GM21423 (cell line): Measurements from ENCODE around the gene ESCO1.
A peak's percentile ranks its signal among the peaks of the same experiment; 100 is the strongest.
"Not testable (repeated sequence)": the region's sequence is repeated elsewhere in the genome, so short reads cannot be mapped to it uniquely, and the experiment has no call there.

Experiments used
- ATAC-seq: cut with Tn5 transposase; IDR thresholded peaks from one replicate; pipeline ENCODE4 v1.9.1; 2021; ENCODE audit warnings: mild to moderate bottlenecking, moderate library complexity; ENCODE audit not compliant: unreplicated experiment

Gene ESCO1, protein sequence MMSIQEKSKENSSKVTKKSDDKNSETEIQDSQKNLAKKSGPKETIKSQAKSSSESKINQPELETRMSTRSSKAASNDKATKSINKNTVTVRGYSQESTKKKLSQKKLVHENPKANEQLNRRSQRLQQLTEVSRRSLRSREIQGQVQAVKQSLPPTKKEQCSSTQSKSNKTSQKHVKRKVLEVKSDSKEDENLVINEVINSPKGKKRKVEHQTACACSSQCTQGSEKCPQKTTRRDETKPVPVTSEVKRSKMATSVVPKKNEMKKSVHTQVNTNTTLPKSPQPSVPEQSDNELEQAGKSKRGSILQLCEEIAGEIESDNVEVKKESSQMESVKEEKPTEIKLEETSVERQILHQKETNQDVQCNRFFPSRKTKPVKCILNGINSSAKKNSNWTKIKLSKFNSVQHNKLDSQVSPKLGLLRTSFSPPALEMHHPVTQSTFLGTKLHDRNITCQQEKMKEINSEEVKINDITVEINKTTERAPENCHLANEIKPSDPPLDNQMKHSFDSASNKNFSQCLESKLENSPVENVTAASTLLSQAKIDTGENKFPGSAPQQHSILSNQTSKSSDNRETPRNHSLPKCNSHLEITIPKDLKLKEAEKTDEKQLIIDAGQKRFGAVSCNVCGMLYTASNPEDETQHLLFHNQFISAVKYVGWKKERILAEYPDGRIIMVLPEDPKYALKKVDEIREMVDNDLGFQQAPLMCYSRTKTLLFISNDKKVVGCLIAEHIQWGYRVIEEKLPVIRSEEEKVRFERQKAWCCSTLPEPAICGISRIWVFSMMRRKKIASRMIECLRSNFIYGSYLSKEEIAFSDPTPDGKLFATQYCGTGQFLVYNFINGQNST

DNA sequence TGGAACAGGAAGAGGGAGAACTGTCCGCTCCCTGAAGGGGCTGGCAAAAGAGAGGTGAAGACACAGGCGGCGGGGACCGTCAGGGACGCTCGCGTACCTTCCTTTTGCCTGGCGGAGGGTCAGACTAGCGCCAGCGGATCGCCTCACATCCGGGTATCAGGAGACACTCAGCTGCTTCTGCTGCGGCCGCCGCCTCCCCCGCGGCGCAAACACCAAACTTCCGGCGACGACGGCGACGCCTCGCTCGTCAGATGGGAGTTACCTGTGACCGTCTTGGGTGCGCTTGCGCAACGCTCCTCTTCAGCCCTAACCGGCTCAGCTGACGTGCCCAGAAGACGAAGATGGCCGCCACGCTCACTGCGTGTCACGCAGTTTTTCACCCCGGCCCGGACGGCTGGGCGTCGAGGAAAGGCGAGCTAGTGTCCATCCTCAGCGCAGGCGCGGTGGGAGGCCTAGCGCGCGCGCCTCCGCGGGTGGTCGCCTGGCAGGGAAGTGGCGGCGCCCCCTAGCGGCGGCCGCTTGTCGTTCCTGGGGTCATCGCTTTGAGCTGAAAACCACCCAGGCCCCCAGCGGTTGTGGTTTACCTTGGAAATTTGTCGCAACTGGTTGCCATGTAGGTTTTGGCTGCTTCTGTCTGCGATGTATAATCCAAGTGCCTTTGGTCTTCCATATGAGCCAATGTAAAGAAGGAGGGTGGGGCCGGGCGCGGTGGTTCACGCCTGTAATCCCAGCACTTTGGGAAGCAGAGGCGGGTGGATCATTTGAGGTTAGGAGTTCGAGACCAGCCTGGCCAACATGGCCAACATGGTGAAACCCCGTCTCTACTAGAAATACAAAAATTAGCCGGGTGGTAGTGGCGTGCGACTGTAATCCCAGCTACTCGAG is at the start of gene ESCO1:
Gene ESCO1 (minus strand): TSS at position 179 of the 885 bp plus-strand sequence. CDS start 25,861 bp downstream, outside the sequence.
- ATAC-seq, result peak; percentile 83

- ATAC-seq, result not testable (repeated sequence)
Measured at GRCh38 chr18:21640375-21640774, 39.9 kb upstream of the ESCO1 start.

DNA sequence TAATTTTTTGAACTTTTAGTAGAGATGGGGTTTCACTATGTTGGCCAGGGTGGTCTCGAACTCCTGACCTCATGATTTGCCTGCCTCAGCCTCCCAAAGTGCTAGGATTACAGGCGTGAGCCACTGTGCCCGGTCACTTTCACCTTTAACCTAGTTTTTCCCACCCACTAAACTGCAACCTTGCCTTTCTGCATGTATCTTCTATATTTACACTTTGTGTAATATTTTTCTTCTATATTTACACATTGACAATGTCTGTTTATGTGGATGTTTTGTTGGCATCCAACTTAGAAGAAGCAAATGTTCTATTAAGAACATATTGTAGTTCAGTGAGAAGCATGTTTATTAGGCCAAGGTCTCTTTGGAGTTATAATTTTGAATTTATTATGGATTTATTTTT is 38.3 kb upstream of the ESCO1 start:
- no peak for ATAC-seq

DNA sequence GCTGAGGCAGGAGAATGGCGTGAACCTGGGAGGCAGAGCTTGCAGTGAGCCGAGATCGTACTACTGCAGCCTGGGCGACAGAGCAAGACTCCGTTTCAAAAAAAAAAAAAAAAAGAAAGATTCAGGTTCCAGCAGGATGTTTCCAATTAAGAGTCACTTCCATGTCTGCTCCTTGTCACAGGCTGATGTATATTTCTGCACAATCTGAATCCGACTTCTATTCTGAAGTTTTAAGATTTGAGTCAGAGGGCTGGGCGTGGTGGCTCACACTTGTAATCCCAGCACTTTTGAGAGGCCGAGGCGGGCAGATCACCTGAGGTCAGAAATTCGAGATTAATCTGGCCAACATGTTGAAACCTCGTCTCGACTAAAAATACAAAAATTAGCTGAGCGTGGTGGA is 36.3 kb upstream of the ESCO1 start:
- ATAC-seq, result no peak

- ATAC-seq, result no peak
Measured at GRCh38 chr18:21634588-21635199, 34.2 kb upstream of the ESCO1 start.

GRCh38 chr18:21632393-21632792 is 31.9 kb upstream of the ESCO1 start:
- ATAC-seq, result no peak

- peak; percentile 96 for ATAC-seq
Measured at GRCh38 chr18:21629089-21629832, 28.8 kb upstream of the ESCO1 start.

GRCh38 chr18:21621640-21622039 is 21.1 kb upstream of the ESCO1 start:
- ATAC-seq, result not testable (repeated sequence)

DNA sequence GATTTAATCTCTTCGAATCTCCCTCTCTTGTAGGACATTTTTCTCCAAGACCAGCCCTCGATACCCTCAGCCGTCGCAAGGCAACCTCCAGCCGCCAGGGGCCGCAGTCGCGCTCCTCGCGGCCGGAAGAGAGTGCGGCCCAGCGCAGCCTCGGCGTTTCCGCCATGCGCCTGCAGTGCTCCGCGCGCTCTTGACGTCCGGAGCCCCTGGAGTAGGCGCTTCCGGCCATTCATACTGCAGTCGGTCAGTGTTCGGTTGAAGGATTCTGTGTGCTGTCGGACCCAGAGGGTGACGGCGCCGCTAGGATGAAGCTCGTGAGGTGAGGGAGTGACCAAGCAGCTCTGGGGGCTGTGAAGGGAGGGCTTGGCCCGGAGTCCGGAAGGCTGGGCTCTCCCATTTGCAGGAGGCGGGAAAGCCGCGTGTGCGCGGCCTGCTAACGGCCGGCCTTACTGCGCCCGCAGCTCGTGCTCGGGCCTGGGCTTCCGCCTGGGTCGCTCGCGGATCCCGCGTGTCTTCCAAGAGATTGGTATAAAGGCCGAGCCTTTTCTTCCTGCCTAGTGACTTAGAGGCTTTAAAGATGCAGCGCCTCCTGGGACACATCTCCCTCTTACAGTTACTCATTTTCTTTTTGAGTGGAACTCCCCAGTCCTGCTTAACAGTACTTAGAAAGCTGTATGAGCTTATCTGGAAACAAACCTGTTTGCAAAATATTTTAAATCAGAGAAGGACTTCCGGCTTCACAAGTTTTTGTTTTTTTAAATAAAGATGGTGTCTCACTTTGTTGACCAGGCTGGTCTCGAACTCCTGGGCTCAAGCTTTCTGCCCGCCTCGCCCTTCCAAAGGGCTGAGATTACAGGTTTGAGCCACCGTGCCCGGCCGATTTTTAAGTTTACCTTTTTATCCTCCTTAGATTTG is 11.9 kb upstream of the ESCO1 start, which contains the start of gene SNRPD1:
Gene SNRPD1 (plus strand): TSS at position 190 of the 915 bp plus-strand sequence. CDS start 116 bp downstream, at position 306.
- ATAC-seq, result peak; percentile 98

DNA sequence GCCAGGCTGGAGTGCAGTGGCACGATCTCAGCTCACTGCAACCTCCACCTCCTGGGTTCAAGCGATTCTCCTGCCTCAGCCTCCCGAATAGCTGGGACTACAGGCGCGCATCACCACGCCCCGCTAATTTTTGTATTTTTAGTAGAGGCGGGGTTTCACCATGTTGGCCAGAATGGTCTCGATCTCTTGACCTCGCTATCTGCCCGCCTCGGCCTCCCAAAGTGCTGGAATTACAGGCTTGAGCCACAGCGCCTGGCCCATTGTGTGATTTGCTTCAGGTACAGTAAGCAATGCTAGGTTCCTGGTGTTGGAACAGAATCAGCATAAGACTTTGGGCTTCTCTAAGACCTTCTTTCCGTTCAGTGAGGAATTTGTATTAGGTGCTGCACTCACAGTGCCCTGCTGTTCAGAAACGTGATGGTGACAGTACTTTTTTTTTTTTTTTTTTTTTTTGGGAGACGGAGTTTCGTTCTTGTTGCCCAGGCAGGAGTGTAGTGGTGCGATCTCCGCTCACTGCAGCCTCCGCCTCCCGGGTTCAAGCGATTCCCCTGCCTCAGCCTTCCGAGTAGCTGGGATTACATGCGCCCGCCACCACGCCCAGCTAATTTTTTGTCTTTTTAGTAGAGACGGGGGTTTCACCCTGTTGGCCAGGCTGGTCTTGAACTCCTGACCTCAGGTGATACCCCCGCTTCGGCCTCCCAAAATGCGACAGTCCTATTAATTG is 11.1 kb upstream of the ESCO1 start:
- not testable (repeated sequence) for ATAC-seq

DNA sequence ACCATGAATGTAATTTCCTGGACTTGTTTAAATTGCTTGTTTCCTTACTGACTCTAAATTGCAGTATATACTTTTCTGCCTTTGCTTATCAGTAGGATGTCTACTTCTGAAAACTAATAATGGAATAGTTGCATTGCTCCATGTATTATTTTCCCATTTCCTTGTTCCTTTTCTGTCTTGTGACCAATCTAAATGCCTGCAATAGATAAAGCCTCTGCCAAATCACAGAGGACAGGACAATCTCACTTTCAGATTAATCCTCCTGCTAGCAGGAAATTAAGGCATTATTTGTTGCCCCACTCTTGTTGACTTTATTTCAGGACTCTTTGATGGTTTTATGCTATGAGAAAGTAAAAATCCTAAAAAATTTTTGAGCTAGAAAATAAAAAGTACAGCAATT is 4.7 kb upstream of the ESCO1 start:
- no peak for ATAC-seq

DNA sequence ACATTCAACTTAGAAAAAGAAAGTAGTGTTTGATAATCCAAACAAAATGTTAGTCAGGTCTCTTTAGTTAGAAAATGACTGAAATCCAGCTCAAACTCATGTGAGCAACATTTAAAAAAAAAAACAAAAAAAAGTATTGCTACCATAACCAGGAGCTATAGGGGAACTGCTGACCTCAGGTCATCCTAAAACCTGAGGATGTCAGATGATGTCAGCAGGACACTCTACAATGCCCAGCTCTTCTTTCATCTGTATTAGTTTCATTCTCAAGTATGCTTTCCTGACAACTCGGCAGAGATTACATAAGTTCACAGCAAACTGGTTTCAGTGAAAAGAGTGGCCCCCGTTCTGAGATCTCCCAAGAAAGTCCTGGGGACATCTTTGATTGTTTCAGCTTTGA is 4.2 kb upstream of the ESCO1 start:
- no peak for ATAC-seq

DNA sequence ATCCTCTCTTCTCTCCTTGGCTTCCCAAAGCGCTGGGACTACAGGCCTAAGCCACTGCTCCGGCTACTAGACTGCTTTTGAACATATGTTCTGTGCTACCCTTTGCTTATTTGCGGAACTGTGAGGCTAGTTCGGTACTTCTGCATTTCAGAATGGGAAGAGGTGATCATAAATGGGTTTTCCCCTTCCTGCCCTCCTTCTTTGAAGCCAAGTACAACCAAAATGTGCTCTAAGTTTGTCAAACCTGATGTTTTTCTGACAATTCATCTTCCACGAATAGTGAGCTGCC is 1.7 kb upstream of the ESCO1 start:
- no peak for ATAC-seq

- ATAC-seq, result peak; percentile 38
Measured at GRCh38 chr18:21599585-21600525, 649 bp downstream of the ESCO1 start.

DNA sequence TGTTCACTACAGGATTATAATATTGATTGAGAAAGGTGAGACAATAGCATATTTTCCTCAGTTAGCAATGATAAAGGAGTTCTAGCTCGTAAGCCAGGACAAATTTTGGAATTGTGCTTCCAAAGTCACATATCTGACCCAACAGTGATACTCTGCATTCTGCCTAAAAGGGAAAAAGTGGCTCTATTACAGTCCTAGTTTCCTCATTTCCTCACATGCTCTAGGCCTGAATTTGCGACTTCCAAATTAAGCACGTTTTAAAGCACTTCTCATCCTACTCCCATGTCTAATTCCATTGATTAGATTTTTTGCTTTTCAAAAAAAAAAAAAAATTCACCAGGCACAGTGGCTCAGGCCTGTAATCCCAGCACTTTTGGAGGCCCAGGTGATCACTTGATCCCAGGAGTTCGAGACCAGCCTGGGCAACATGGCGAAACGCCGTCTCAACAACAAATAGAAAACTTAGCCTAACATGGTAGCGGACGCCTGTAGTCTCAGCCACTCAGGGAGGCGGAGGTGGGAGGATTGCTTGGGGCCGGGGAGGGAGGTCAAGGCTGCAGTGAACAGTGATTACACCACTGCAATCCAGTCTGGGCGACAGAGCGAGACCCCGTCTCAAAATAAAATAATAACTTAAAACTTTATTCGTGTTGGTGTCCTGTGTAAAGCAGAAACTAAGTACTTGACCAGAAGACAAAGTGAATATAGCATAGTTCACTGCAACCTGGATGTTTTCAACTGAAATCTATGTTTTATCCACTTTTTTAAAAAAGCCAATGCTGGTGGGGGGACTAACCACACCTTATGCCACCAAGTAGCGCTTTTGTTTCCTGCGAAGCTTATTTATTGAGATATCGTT is 1.5 kb downstream of the ESCO1 start:
- no peak for ATAC-seq

GRCh38 chr18:21597620-21598019 is 2.9 kb downstream of the ESCO1 start:
- ATAC-seq, result no peak
